ENCODE results near the gene LCE6A. TPM values are rescaled to one million over a fixed set of nuclear protein-coding genes. Genes with fewer than 3 reads are reported as not detected.

The LCE6A gene
- total RNA-seq, 1 experiment from 2014 or later = not detected

DNA sequence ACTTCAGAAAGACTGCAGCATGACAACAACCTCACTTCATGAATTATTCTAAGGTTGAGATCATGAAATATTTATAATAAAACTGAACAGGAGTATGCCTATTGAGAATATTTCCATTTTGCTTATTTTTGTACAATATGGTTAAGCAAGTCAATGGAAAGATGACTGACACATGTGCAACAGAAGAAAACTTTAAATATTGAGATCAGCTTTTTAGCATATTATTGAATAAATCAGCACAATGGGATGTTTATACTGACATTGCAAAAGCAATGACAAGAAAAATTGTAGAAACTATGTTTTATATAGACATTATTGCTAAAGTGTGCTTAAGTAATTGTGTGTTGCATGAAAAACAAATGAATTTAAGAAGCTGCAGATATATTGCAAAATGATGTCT lies 21.8 kb downstream of the LCE6A start:
- Histone ChIP-seq H3K27me3 (ENCODE audit: low read length) (no peaks in the 10 kb centered on the region), H3K4me3 (ENCODE audit: low read length) (no peak overlapping the region), H3K9me2 (replicated peaks; ENCODE audit: insufficient read depth, low read length) (no peaks in the 10 kb centered on the region), H3K27ac (ENCODE audit: low read length) (no peak overlapping the region), H3K4me1 (ENCODE audit: low read length) (no peaks in the 10 kb centered on the region), H3K9me3 (ENCODE audit: low read length) (no peaks in the 10 kb centered on the region), H3K79me2 (ENCODE audit: low read length) (no peaks in the 10 kb centered on the region), H3K9ac (ENCODE audit: low read length) (no peak overlapping the region), H2AFZ (ENCODE audit: low read length) (no peak overlapping the region), H4K20me1 (ENCODE audit: insufficient read depth, low read depth, low read length) (no peaks in the 10 kb centered on the region), H3K4me2 (ENCODE audit: low read depth, low read length, poor library complexity, severe bottlenecking) (no peak overlapping the region), H3K36me3 (ENCODE audit: insufficient read depth, low read length) (no peaks in the 10 kb centered on the region)
- no peak for DNase-seq

DNA sequence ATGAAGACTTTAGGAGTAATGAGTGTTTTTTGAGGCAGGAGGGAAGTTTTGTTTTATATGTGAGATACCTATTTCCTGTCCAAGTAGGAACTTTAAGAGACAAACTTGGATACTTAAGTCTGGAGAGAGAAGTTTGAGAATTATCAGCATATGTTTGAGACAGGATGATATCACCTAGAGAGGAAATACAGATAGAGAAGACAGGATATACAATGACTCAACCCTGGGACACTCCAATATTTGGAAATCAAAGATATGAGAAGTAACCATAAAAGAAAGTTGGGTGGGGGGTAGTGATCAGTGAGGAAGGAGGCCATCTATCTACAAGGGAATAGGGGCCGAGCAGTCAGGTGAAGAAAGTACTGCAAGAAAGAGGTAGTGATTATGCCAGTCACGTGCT lies 23.7 kb downstream of the LCE6A start:
- H3K9me2 ChIP-seq (replicated peaks; ENCODE audit: insufficient read depth, low read length) = no peaks in the 10 kb centered on the region
- no peak overlapping the region for H3K9ac ChIP-seq (ENCODE audit: low read length)
- H3K79me2 ChIP-seq (ENCODE audit: low read length) = no peaks in the 10 kb centered on the region
- no peaks in the 10 kb centered on the region for H3K36me3 ChIP-seq (ENCODE audit: insufficient read depth, low read length)
- no peak overlapping the region for H2AFZ ChIP-seq (ENCODE audit: low read length)
- H3K9me3 ChIP-seq (ENCODE audit: low read length) = no peaks in the 10 kb centered on the region
- H3K27me3 ChIP-seq (ENCODE audit: low read length) = no peaks in the 10 kb centered on the region
- no peaks in the 10 kb centered on the region for H4K20me1 ChIP-seq (ENCODE audit: insufficient read depth, low read depth, low read length)
- no peak overlapping the region for H3K4me3 ChIP-seq (ENCODE audit: low read length)
- H3K27ac ChIP-seq (ENCODE audit: low read length) = no peak overlapping the region
- no peak overlapping the region for H3K4me2 ChIP-seq (ENCODE audit: low read depth, low read length, poor library complexity, severe bottlenecking)
- no peak for DNase-seq
- no peaks in the 10 kb centered on the region for H3K4me1 ChIP-seq (ENCODE audit: low read length)

DNA sequence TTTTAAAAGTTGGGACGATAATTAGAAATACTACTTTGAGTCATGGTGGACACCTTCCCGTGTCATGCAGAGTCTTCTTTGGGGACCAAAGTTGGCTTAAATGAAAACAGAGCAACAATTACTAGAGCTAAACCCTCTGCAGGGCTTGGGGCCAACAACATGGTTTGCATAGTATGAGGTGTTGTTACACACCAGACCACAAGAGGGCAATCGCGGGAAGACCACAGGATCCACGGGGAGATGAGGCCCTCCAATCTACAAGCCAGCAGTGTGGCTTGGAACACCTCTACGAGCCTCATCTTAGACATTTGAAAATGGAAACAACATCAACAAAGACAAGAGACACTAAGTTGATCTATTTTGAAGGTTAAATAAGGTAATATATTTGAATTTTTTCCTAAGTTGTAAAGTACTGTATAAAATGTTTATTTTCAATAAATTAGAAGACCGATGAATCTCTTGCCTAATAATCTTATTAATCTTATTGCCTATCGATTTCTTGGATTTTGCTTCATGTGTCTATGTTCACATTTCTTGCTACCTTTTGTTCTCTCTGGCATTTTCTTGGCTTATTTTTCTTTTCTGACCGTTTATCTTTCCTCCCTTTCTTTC lies 27.3 kb downstream of the LCE6A start:
- no peak overlapping the region for H2AFZ ChIP-seq (ENCODE audit: low read length)
- H3K9me3 ChIP-seq (ENCODE audit: low read length) = no peaks in the 10 kb centered on the region
- H3K27ac ChIP-seq (ENCODE audit: low read length) = no peak overlapping the region
- peaks cover 5% of the 10 kb centered on the region; the same call in 1 of the 2 replicates for H3K4me1 ChIP-seq (ENCODE audit: low read length)
- H4K20me1 ChIP-seq (ENCODE audit: insufficient read depth, low read depth, low read length) = no peaks in the 10 kb centered on the region
- no peaks in the 10 kb centered on the region for H3K27me3 ChIP-seq (ENCODE audit: low read length)
- H3K9me2 ChIP-seq (replicated peaks; ENCODE audit: insufficient read depth, low read length) = no peaks in the 10 kb centered on the region
- H3K79me2 ChIP-seq (ENCODE audit: low read length) = no peaks in the 10 kb centered on the region
- no peak overlapping the region for H3K9ac ChIP-seq (ENCODE audit: low read length)
- H3K4me3 ChIP-seq (ENCODE audit: low read length) = no peak overlapping the region
- no peaks in the 10 kb centered on the region for H3K36me3 ChIP-seq (ENCODE audit: insufficient read depth, low read length)
- DNase-seq = peak; percentile 89
- no peak overlapping the region for H3K4me2 ChIP-seq (ENCODE audit: low read depth, low read length, poor library complexity, severe bottlenecking)

DNA sequence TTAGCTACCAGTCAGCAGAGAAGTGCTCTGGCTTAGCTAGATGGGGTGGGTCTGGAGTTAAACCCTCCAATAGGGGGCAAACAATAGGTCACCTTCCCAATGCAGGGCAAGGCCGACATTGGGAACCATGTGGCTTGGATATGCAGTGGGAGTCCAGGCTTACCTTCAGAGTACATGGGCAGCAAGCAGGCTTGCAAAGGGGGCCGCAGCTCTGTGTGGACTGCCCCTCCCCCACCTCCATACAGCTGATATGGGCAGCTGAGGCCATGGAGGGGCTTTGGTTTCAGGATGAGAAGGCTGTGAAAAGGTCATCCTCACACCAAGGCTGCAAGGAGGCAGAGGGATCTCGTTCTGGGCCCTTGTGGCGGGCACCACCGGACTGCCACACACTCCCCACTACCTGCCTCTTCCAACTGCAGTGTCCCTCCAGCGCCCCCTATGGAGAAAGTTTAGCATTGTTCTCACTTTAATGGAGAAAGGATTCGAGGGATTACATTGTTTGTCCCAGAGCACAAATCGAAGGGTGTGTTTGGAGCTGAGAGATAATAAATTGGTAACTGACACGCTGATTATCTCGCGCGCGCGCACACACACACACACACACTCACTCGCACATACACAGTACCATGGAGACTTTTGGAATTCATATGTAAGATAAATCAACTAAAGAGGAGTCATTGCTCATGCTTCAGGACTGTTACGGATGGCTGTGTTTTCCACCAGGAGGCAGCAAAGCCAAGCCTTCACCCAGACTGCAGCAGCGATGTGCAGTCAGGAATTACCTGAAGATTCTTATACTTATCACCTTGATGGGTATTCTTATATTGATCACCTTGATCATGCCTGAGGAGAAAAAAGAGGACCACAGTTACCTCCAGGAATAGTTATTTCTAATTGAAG lies 28.4 kb downstream of the LCE6A start:
- no peak overlapping the region for H3K4me2 ChIP-seq (ENCODE audit: low read depth, low read length, poor library complexity, severe bottlenecking)
- H3K27ac ChIP-seq (ENCODE audit: low read length) = no peak overlapping the region
- H4K20me1 ChIP-seq (ENCODE audit: insufficient read depth, low read depth, low read length) = no peaks in the 10 kb centered on the region
- H3K9ac ChIP-seq (ENCODE audit: low read length) = no peak overlapping the region
- no peak overlapping the region for H3K4me3 ChIP-seq (ENCODE audit: low read length)
- H3K9me2 ChIP-seq (replicated peaks; ENCODE audit: insufficient read depth, low read length) = no peaks in the 10 kb centered on the region
- no peak overlapping the region for H2AFZ ChIP-seq (ENCODE audit: low read length)
- H3K27me3 ChIP-seq (ENCODE audit: low read length) = no peaks in the 10 kb centered on the region
- peaks cover 5% of the 10 kb centered on the region; the same call in 1 of the 2 replicates for H3K4me1 ChIP-seq (ENCODE audit: low read length)
- H3K79me2 ChIP-seq (ENCODE audit: low read length) = no peaks in the 10 kb centered on the region
- no peaks in the 10 kb centered on the region for H3K9me3 ChIP-seq (ENCODE audit: low read length)
- no peaks in the 10 kb centered on the region for H3K36me3 ChIP-seq (ENCODE audit: insufficient read depth, low read length)
- peak; percentile 79 for DNase-seq

DNA sequence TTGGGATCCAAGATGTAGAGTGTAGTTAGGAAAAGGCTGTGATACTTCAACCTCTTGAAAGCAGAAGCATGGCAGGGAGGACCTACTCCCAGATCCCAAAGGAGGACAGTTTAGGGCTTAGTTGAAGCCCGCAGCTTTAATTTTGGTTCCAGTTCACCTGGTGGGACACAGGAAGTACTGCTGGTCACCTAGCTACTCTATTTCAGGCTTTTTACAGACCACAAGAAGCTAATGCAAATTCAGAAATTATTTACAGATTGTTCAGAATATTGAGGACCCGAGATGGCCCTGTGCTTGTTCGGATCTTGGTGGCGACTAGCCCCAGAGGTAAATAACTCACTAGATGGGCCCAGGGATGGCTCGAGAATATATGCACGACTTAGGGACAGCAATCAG lies 29.1 kb downstream of the LCE6A start:
- H3K27ac ChIP-seq (ENCODE audit: low read length) = no peak overlapping the region
- no peak overlapping the region for H3K4me2 ChIP-seq (ENCODE audit: low read depth, low read length, poor library complexity, severe bottlenecking)
- H3K27me3 ChIP-seq (ENCODE audit: low read length) = no peaks in the 10 kb centered on the region
- no peaks in the 10 kb centered on the region for H3K79me2 ChIP-seq (ENCODE audit: low read length)
- no peak for DNase-seq
- H3K9me2 ChIP-seq (replicated peaks; ENCODE audit: insufficient read depth, low read length) = no peaks in the 10 kb centered on the region
- no peaks in the 10 kb centered on the region for H4K20me1 ChIP-seq (ENCODE audit: insufficient read depth, low read depth, low read length)
- no peaks in the 10 kb centered on the region for H3K9me3 ChIP-seq (ENCODE audit: low read length)
- H3K36me3 ChIP-seq (ENCODE audit: insufficient read depth, low read length) = no peaks in the 10 kb centered on the region
- no peak overlapping the region for H3K4me3 ChIP-seq (ENCODE audit: low read length)
- H3K4me1 ChIP-seq (ENCODE audit: low read length) = peaks cover 5% of the 10 kb centered on the region; the same call in 1 of the 2 replicates
- no peak overlapping the region for H2AFZ ChIP-seq (ENCODE audit: low read length)
- H3K9ac ChIP-seq (ENCODE audit: low read length) = no peak overlapping the region

DNA sequence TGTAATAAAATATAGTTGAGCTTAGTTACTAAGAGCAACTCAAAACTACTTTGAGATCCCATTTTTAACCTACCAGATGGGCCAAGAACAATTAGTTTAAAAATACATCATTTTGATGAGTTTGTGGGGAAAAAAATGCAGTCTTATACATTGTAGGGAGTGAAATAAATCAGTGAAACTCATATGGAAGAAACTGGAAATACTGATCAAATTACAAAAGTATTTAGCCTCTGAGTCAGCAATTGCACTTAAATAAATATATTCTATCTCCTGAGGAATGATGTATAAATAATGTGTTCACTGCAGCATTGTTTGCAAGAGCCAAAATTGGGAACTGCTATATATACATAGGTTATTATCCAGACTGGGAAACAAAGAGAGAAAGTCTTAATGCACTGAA lies 30.8 kb downstream of the LCE6A start:
- Histone ChIP-seq H3K9me3 (ENCODE audit: low read length) (no peaks in the 10 kb centered on the region), H3K9me2 (replicated peaks; ENCODE audit: insufficient read depth, low read length) (no peaks in the 10 kb centered on the region), H3K36me3 (ENCODE audit: insufficient read depth, low read length) (no peaks in the 10 kb centered on the region), H3K79me2 (ENCODE audit: low read length) (no peaks in the 10 kb centered on the region), H3K4me1 (ENCODE audit: low read length) (peaks cover 5% of the 10 kb centered on the region; the same call in 1 of the 2 replicates), H3K9ac (ENCODE audit: low read length) (no peak overlapping the region), H4K20me1 (ENCODE audit: insufficient read depth, low read depth, low read length) (no peaks in the 10 kb centered on the region), H3K27ac (ENCODE audit: low read length) (no peak overlapping the region), H3K27me3 (ENCODE audit: low read length) (no peaks in the 10 kb centered on the region), H3K4me3 (ENCODE audit: low read length) (no peak overlapping the region), H3K4me2 (ENCODE audit: low read depth, low read length, poor library complexity, severe bottlenecking) (no peak overlapping the region), H2AFZ (ENCODE audit: low read length) (no peak overlapping the region)
- no peak for DNase-seq

DNA sequence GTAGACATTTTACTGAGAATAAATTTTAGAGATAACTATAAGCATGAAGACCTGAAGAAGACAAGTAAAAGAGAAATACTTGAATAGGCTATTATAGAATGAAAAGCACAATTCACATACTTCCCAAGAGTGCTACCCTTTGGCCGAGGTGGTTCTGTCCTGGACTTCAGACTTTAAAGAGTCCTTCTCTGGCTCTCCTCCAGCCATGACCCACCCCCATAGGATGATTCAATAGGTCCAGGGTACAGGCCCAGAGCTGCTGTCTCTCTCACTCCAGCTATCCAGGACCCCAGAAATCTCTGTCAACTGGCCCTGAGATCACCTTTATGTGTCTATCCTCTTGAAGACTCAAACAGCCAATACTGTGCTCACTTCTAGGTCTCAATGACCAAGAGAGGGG lies 34.2 kb downstream of the LCE6A start:
- Histone ChIP-seq H3K4me3 (ENCODE audit: low read length) (no peak overlapping the region), H3K36me3 (ENCODE audit: insufficient read depth, low read length) (no peaks in the 10 kb centered on the region), H4K20me1 (ENCODE audit: insufficient read depth, low read depth, low read length) (no peaks in the 10 kb centered on the region), H2AFZ (ENCODE audit: low read length) (no peak overlapping the region), H3K27ac (ENCODE audit: low read length) (no peak overlapping the region), H3K4me2 (ENCODE audit: low read depth, low read length, poor library complexity, severe bottlenecking) (no peak overlapping the region), H3K9me2 (replicated peaks; ENCODE audit: insufficient read depth, low read length) (no peaks in the 10 kb centered on the region), H3K4me1 (ENCODE audit: low read length) (peaks cover 2% of the 10 kb centered on the region; the same call in 1 of the 2 replicates), H3K9me3 (ENCODE audit: low read length) (no peaks in the 10 kb centered on the region), H3K9ac (ENCODE audit: low read length) (no peak overlapping the region), H3K79me2 (ENCODE audit: low read length) (no peaks in the 10 kb centered on the region), H3K27me3 (ENCODE audit: low read length) (no peaks in the 10 kb centered on the region)
- DNase-seq = no peak

DNA sequence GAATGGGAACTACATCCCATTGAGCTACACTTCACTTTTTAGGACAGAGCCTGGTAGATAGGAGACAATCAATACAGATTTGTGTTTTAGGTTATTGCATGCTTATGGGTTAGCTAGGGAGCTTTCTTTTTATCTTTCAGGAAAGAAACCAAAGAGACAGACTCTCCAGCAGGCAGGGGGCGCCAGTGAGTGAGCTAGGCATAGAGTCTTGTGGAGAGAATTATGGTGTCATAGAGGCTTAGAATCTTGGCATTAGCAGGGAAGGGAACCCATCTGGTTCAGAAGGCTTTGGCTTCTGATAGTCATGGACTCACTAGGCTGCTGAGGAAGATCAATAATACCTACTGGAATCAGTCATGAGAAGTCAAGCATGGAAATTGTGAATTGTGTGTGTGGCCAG lies 35.4 kb downstream of the LCE6A start, which contains the start of gene SMCP:
Gene SMCP (plus strand): TSS at position 281 of the 400 bp plus-strand sequence. CDS start 6,101 bp downstream, outside the sequence.
- no peak within 1 kb of the TSS for H3K9ac ChIP-seq (ENCODE audit: low read length)
- H3K4me1 ChIP-seq (ENCODE audit: low read length) = no peaks in the 10 kb centered on the region
- no peaks in the 10 kb centered on the region for H3K9me3 ChIP-seq (ENCODE audit: low read length)
- no peak within 1 kb of the TSS for H2AFZ ChIP-seq (ENCODE audit: low read length)
- H3K36me3 ChIP-seq (ENCODE audit: insufficient read depth, low read length) = no peaks in the 10 kb centered on the region
- no peaks in the 10 kb centered on the region for H3K9me2 ChIP-seq (replicated peaks; ENCODE audit: insufficient read depth, low read length)
- H3K4me3 ChIP-seq (ENCODE audit: low read length) = no peak within 1 kb of the TSS
- no peaks in the 10 kb centered on the region for H4K20me1 ChIP-seq (ENCODE audit: insufficient read depth, low read depth, low read length)
- H3K27ac ChIP-seq (ENCODE audit: low read length) = no peak within 1 kb of the TSS
- H3K27me3 ChIP-seq (ENCODE audit: low read length) = no peaks in the 10 kb centered on the region
- H3K4me2 ChIP-seq (ENCODE audit: low read depth, low read length, poor library complexity, severe bottlenecking) = no peak within 1 kb of the TSS
- H3K79me2 ChIP-seq (ENCODE audit: low read length) = no peaks in the 10 kb centered on the region
- peak; percentile 83 for DNase-seq

Data from Karpas-422 (cell line).